Measurements from ENCODE around the gene RABGEF1. TPM values are rescaled to one million over a fixed set of nuclear protein-coding genes. Genes with fewer than 3 reads are reported as not detected.
"Not testable (repeated sequence)": the region's sequence is repeated elsewhere in the genome, so short reads cannot be mapped to it uniquely, and the experiment has no call there.

RABGEF1 gene
- total RNA-seq, 3 donors from 2014 or later (not counting 1 experiment from before 2014, with no cell fraction given): 26.1 to 38.1 (median 31.7) TPM

- Mint-ChIP-seq H3K36me3 (peaks cover 13% of the 10 kb centered on the region), H3K9me3 (no peaks in the 10 kb centered on the region), H3K27me3 (ENCODE audit: low read depth in 2 of 2) (no peaks in the 10 kb centered on the region), H3K4me3 (peak overlapping the region; percentile 21), H3K27ac (peak overlapping the region; percentile 63 to 70), H3K4me1 (peaks cover 52 to 63% of the 10 kb centered on the region in 2 donors)
- Histone ChIP-seq H3K27me3 (ENCODE audit: control insufficient read depth, insufficient read depth, low read length) (no peaks in the 10 kb centered on the region), H3K9me3 (ENCODE audit: control insufficient read depth, insufficient read depth, low read length) (no peaks in the 10 kb centered on the region), H3K27ac (ENCODE audit: low read length) (no peak overlapping the region), H3K36me3 (ENCODE audit: control insufficient read depth, insufficient read depth, low read length) (peaks cover 14% of the 10 kb centered on the region), H3K4me1 (ENCODE audit: control insufficient read depth, insufficient read depth, low read length) (peaks cover 13% of the 10 kb centered on the region), H3K4me3 (ENCODE audit: low read length) (no peak overlapping the region)
- WGBS (ENCODE audit: insufficient coverage): 98% methylated on average over 3 of the region's 5 CpGs
- no peak for TF ChIP-seq CTCF (IDR thresholded peaks at IDR 0.05)
- DNase-seq (no peak), ATAC-seq (peak in 1 of 3 donors; percentile 34)
- intact Hi-C loops (cut with micrococcal nuclease): no loop called here
Observed at GRCh38 chr7:66769833-66770512, 29.4 kb downstream of the RABGEF1 start.

GRCh38 chr7:66771795-66772194, 31.3 kb downstream of the RABGEF1 start:
- no peaks in the 10 kb centered on the region for H3K27me3 ChIP-seq (ENCODE audit: control insufficient read depth, insufficient read depth, low read length)
- no peak overlapping the region for H3K27ac ChIP-seq (ENCODE audit: low read length)
- H3K9me3 ChIP-seq (ENCODE audit: control insufficient read depth, insufficient read depth, low read length): no peaks in the 10 kb centered on the region
- intact Hi-C loops (cut with micrococcal nuclease): no loop called here
- Mint-ChIP-seq H3K9me3 (no peaks in the 10 kb centered on the region), H3K4me3 (no peak overlapping the region), H3K36me3 (peaks cover 23% of the 10 kb centered on the region), H3K27ac (no peak overlapping the region), H3K27me3 (ENCODE audit: low read depth in 2 of 2) (no peaks in the 10 kb centered on the region), H3K4me1 (peaks cover 40 to 59% of the 10 kb centered on the region in 2 donors)
- H3K4me1 ChIP-seq (ENCODE audit: control insufficient read depth, insufficient read depth, low read length): peaks cover 13% of the 10 kb centered on the region
- ATAC-seq (no peak), DNase-seq (no peak)
- no peak overlapping the region for H3K4me3 ChIP-seq (ENCODE audit: low read length)
- peaks cover 29% of the 10 kb centered on the region for H3K36me3 ChIP-seq (ENCODE audit: control insufficient read depth, insufficient read depth, low read length)
- 93% methylated on average over 8 of the region's 9 CpGs for WGBS (ENCODE audit: insufficient coverage)
- no peak for TF ChIP-seq CTCF (IDR thresholded peaks at IDR 0.05)

- H3K27ac ChIP-seq (ENCODE audit: low read length); H3K4me3 Mint-ChIP-seq; H3K4me1 ChIP-seq (ENCODE audit: control insufficient read depth, insufficient read depth, low read length); ATAC-seq; DNase-seq; intact Hi-C loops (cut with micrococcal nuclease); H3K9me3 ChIP-seq (ENCODE audit: control insufficient read depth, insufficient read depth, low read length); H3K27me3 ChIP-seq (ENCODE audit: control insufficient read depth, insufficient read depth, low read length); H3K27ac Mint-ChIP-seq; H3K9me3 Mint-ChIP-seq; H3K27me3 Mint-ChIP-seq (ENCODE audit: low read depth in 2 of 2); H3K4me3 ChIP-seq (ENCODE audit: low read length): not testable (repeated sequence)
- peaks cover 40% of the 10 kb centered on the region for H3K36me3 ChIP-seq (ENCODE audit: control insufficient read depth, insufficient read depth, low read length)
- H3K4me1 Mint-ChIP-seq: peaks cover 20 to 40% of the 10 kb centered on the region in 2 donors
- WGBS (ENCODE audit: insufficient coverage): 99% methylated on average over 4 of the region's 4 CpGs
- H3K36me3 Mint-ChIP-seq: peaks cover 23% of the 10 kb centered on the region
Observed at GRCh38 chr7:66773744-66774143, 33.2 kb downstream of the RABGEF1 start.

GRCh38 chr7:66776383-66776782, 35.9 kb downstream of the RABGEF1 start:
- H3K36me3 ChIP-seq (ENCODE audit: control insufficient read depth, insufficient read depth, low read length): peaks cover 54% of the 10 kb centered on the region
- Mint-ChIP-seq H3K4me1 (peaks cover 5 to 19% of the 10 kb centered on the region in 2 donors), H3K36me3 (peaks cover 30% of the 10 kb centered on the region)
- H3K27ac ChIP-seq (ENCODE audit: low read length); H3K4me1 ChIP-seq (ENCODE audit: control insufficient read depth, insufficient read depth, low read length); H3K27ac Mint-ChIP-seq; H3K4me3 ChIP-seq (ENCODE audit: low read length); H3K4me3 Mint-ChIP-seq; DNase-seq; H3K9me3 Mint-ChIP-seq; ATAC-seq; H3K27me3 Mint-ChIP-seq (ENCODE audit: low read depth in 2 of 2); intact Hi-C loops (cut with micrococcal nuclease); H3K9me3 ChIP-seq (ENCODE audit: control insufficient read depth, insufficient read depth, low read length); H3K27me3 ChIP-seq (ENCODE audit: control insufficient read depth, insufficient read depth, low read length): not testable (repeated sequence)
- WGBS (ENCODE audit: insufficient coverage): 97% methylated on average over 5 of the region's 5 CpGs

Data from natural killer cell (primary cell).